Measurements from ENCODE around the gene SEC23A. TPM values are rescaled to one million over a fixed set of nuclear protein-coding genes. Genes with fewer than 3 reads are reported as not detected.

SEC23A gene
- total and polyA plus RNA-seq, 2 donors (not counting 3 experiments of a cell fraction or from before 2014, with no cell fraction given), result 78.3 to 155 TPM

DNA sequence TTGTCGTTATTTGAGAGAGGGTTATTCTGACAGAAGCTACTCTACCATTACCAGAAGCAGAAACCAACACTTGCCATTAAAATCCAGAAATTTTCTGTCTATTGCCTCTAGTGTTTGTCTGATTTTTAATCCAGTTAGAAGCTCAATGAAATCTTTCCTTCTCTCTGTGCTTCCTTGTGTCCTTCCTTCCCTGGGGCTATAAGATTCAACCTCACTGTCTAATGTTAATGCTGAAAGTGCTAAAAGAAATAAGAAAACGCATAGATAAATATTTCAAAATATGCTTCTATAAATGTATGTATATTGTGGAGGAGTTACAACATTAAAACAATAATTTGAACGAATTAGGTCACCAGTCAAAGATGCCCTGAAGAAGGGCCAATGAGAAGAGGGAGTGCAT, 120.8 kb downstream of the SEC23A start:
- TF ChIP-seq POLR2A (IDR thresholded peaks at IDR 0.05; ENCODE audit: low read depth, low read length), result no peak
- TF ChIP-seq POLR2AphosphoS5 (IDR thresholded peaks at IDR 0.05; ENCODE audit: insufficient read depth, low read depth, low read length), result no peak
- TF ChIP-seq, protein P1, sequence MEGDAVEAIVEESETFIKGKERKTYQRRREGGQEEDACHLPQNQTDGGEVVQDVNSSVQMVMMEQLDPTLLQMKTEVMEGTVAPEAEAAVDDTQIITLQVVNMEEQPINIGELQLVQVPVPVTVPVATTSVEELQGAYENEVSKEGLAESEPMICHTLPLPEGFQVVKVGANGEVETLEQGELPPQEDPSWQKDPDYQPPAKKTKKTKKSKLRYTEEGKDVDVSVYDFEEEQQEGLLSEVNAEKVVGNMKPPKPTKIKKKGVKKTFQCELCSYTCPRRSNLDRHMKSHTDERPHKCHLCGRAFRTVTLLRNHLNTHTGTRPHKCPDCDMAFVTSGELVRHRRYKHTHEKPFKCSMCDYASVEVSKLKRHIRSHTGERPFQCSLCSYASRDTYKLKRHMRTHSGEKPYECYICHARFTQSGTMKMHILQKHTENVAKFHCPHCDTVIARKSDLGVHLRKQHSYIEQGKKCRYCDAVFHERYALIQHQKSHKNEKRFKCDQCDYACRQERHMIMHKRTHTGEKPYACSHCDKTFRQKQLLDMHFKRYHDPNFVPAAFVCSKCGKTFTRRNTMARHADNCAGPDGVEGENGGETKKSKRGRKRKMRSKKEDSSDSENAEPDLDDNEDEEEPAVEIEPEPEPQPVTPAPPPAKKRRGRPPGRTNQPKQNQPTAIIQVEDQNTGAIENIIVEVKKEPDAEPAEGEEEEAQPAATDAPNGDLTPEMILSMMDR (IDR thresholded peaks at IDR 0.05; ENCODE audit: extremely low read depth in 1 of 2, insufficient read depth in 1 of 2, low read depth in 1 of 2, low read length in 2 of 2), result no peak
- no peak for TF ChIP-seq FOS (IDR thresholded peaks at IDR 0.05; ENCODE audit: borderline replicate concordance, insufficient read depth, low read length)
- no peak for TF ChIP-seq MYC (IDR thresholded peaks at IDR 0.05; ENCODE audit: low read depth, low read length)
- TF ChIP-seq, protein P2, sequence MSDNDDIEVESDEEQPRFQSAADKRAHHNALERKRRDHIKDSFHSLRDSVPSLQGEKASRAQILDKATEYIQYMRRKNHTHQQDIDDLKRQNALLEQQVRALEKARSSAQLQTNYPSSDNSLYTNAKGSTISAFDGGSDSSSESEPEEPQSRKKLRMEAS (IDR thresholded peaks at IDR 0.05; ENCODE audit: insufficient read depth, insufficient read length), result no peak
- no peak for TF ChIP-seq EZH2 (IDR thresholded peaks at IDR 0.05; ENCODE audit: borderline replicate concordance, low read depth, low read length, severe bottlenecking)
- H2AFZ ChIP-seq (ENCODE audit: low read depth, low read length), result no peak overlapping the region
- CTCF ChIA-PET, result interaction anchor here (1.1 to 1.8 kb wide), 3 partner anchors 9 to 13 kb away, joined by 3 to 7 read pairs (median 4); no protein-coding TSS in a partner anchor
- no peak overlapping the region for H3K27ac ChIP-seq (ENCODE audit: insufficient read depth, low read depth, low read length)
- H3K4me3 ChIP-seq (replicated peaks in 1 of 3; ENCODE audit: insufficient read depth in 1 of 3, low read depth in 1 of 3, low read length in 3 of 3), result no peak overlapping the region
- no peaks in the 10 kb centered on the region for H4K20me1 ChIP-seq (replicated peaks; ENCODE audit: control insufficient read depth, extremely low read depth, insufficient read depth, low read length)
- no peak for DNase-seq (ENCODE audit: low read depth, low spot score)
- no peaks in the 10 kb centered on the region for H3K36me3 ChIP-seq (ENCODE audit: control insufficient read depth in 2 of 2, extremely low read depth in 1 of 2, insufficient read depth in 2 of 2, low read length in 2 of 2)
- no peak for FAIRE-seq
- dilution Hi-C loops (cut with MboI; ENCODE audit: extremely low pct_ligation_motif_present, low sequenced_read_pairs) (no loop called here), intact Hi-C loops (cut with micrococcal nuclease) (no loop called here)
- no peaks in the 10 kb centered on the region for H3K4me1 ChIP-seq (ENCODE audit: control insufficient read depth, extremely low read depth, insufficient read depth, low read length)
- H3K79me2 ChIP-seq (ENCODE audit: control insufficient read depth, insufficient read depth, low read length), result no peaks in the 10 kb centered on the region
- no peaks in the 10 kb centered on the region for H3K27me3 ChIP-seq (ENCODE audit: control insufficient read depth in 2 of 2, insufficient read depth in 2 of 2, low read length in 2 of 2)
- H3K9me1 ChIP-seq (replicated peaks; ENCODE audit: control insufficient read depth, extremely low read depth, insufficient read depth, low read length), result no peaks in the 10 kb centered on the region
- H3K4me2 ChIP-seq (ENCODE audit: insufficient read depth, low read length), result no peak overlapping the region
- POLR2A ChIA-PET, result no interaction called here
- H3K9ac ChIP-seq (replicated peaks; ENCODE audit: extremely low read depth, insufficient read depth, low read length), result no peak overlapping the region
- no TSS peak for BruUV-seq (replicated peaks)
- H3K9me3 ChIP-seq (replicated peaks; ENCODE audit: control insufficient read depth, insufficient read depth, low read length), result no peaks in the 10 kb centered on the region

Small RNAs within 50 kb of the gene (small RNA-seq; reads per million reads assigned to genes)
- gene AL109628.1 (ENCODE audit: insufficient read depth, insufficient read length, low read depth, low replicate concordance) (not detected), gene RF00019 (ENCODE audit: insufficient read depth, insufficient read length, low read depth, low replicate concordance) (not detected)

Other genes starting within 250 kb of the SEC23A start
- gene GEMIN2, start 11.1 kb upstream of the SEC23A start, total RNA-seq, result 19.5 and 20.0 TPM in 2 replicates
- gene GEMIN2, start 11.1 kb upstream of the SEC23A start, polyA plus RNA-seq, result 9.6 and 14.3 TPM in 2 replicates
- gene TRAPPC6B, start 67.1 kb upstream of the SEC23A start, total RNA-seq, result 19.3 and 21.8 TPM in 2 replicates
- gene TRAPPC6B, start 67.1 kb upstream of the SEC23A start, polyA plus RNA-seq, result 7.3 and 9.9 TPM in 2 replicates
- 79.4 and 83.5 TPM in 2 replicates for gene PNN, start 72.0 kb upstream of the SEC23A start, total RNA-seq
- gene PNN, start 72.0 kb upstream of the SEC23A start, polyA plus RNA-seq, result 9.9 and 27.3 TPM in 2 replicates
- 14.9 and 16.2 TPM in 2 replicates for gene MIA2, start 130.7 kb upstream of the SEC23A start, total RNA-seq
- 9.4 and 10.4 TPM in 2 replicates for gene MIA2, start 130.7 kb upstream of the SEC23A start, polyA plus RNA-seq